Neutrophil (primary cell): Measurements from ENCODE around the gene PIGV.
A peak's percentile ranks its signal among the peaks of the same experiment; 100 is the strongest.

Experiments
- H3K27ac ChIP-seq: fragments of 200-600 bp; sonication (generic); 2 replicates; pipeline ENCODE4 v1.5.1; 2016; ENCODE audit warnings: mild to moderate bottlenecking, moderate library complexity
- H3K27me3 ChIP-seq: fragments of 200-600 bp; sonication (generic); 2 replicates; pipeline ENCODE4 v1.6.0; 2016; ENCODE audit warnings: mild to moderate bottlenecking
- H3K36me3 ChIP-seq: fragments of 200-600 bp; sonication (generic); 2 replicates; pipeline ENCODE4 v1.5.1; 2017
- H3K4me1 ChIP-seq, 2 experiments: fragments of 200-600 bp in 1 of 2; sonication (generic) in 1 of 2; 1 replicate in 1 of 2; 2 replicates in 1 of 2; pipeline versions ENCODE4 v1.5.1 to v1.6.1; 2013 to 2016; ENCODE audit warnings: low read depth in 1 of 2, low read length in 1 of 2, mild to moderate bottlenecking in 1 of 2, moderate library complexity in 1 of 2; ENCODE audit not compliant: control insufficient read depth in 1 of 2, insufficient read depth in 1 of 2
- H3K4me3 ChIP-seq, 2 experiments: fragments of 200-600 bp in 1 of 2; sonication (generic) in 1 of 2; 1 replicate in 1 of 2; 2 replicates in 1 of 2; pipeline ENCODE4 v1.5.1; 2013 to 2016; ENCODE audit warnings: low read depth in 1 of 2, low read length in 1 of 2, mild to moderate bottlenecking in 1 of 2, moderate library complexity in 1 of 2
- H3K9me3 ChIP-seq: fragments of 200-600 bp; sonication (generic); 2 replicates; pipeline ENCODE4 v1.5.1; 2016
- CTCF ChIP-seq: fragments of 200-600 bp; sonication (generic); IDR thresholded peaks from 2 replicates; pipeline ENCODE4 v1.5.1; 2016; ENCODE audit warnings: antibody characterized with exemption

The PIGV gene

GRCh38 chr1:26772687-26773086 lies 15.1 kb upstream of the PIGV start:
- no peak overlapping the region for H3K4me3 ChIP-seq
- no peaks in the 10 kb centered on the region for H3K27me3 ChIP-seq
- H3K36me3 ChIP-seq: peaks cover 99% of the 10 kb centered on the region
- peak overlapping the region; percentile 48 for H3K27ac ChIP-seq
- no peak for TF ChIP-seq CTCF
- no peaks in the 10 kb centered on the region for H3K9me3 ChIP-seq
- no peaks in the 10 kb centered on the region for H3K4me1 ChIP-seq

GRCh38 chr1:26774462-26774861 lies 13.3 kb upstream of the PIGV start:
- peaks cover 12 to 13% of the 10 kb centered on the region in 2 experiments for H3K4me1 ChIP-seq
- H3K27me3 ChIP-seq: no peaks in the 10 kb centered on the region
- no peak overlapping the region for H3K4me3 ChIP-seq
- H3K36me3 ChIP-seq: peaks cover 94% of the 10 kb centered on the region
- H3K9me3 ChIP-seq: no peaks in the 10 kb centered on the region
- peak overlapping the region; percentile 49 for H3K27ac ChIP-seq
- no peak for TF ChIP-seq CTCF

GRCh38 chr1:26775666-26776065 lies 12.1 kb upstream of the PIGV start:
- TF ChIP-seq CTCF: no peak
- no peak overlapping the region for H3K4me3 ChIP-seq
- H3K27ac ChIP-seq: peak overlapping the region; percentile 49
- H3K36me3 ChIP-seq: peaks cover 94% of the 10 kb centered on the region
- H3K4me1 ChIP-seq: peaks cover 14 to 17% of the 10 kb centered on the region in 2 experiments
- no peaks in the 10 kb centered on the region for H3K27me3 ChIP-seq
- no peaks in the 10 kb centered on the region for H3K9me3 ChIP-seq

GRCh38 chr1:26779098-26779668 lies 8.6 kb upstream of the PIGV start:
- no peak overlapping the region for H3K4me3 ChIP-seq
- peaks cover 25 to 27% of the 10 kb centered on the region in 2 experiments for H3K4me1 ChIP-seq
- peak overlapping the region; percentile 70 for H3K27ac ChIP-seq
- H3K36me3 ChIP-seq: peaks cover 69% of the 10 kb centered on the region
- TF ChIP-seq CTCF: no peak
- H3K9me3 ChIP-seq: no peaks in the 10 kb centered on the region
- H3K27me3 ChIP-seq: no peaks in the 10 kb centered on the region

- no peak for TF ChIP-seq CTCF
- peaks cover 38 to 40% of the 10 kb centered on the region in 2 experiments for H3K4me1 ChIP-seq
- no peaks in the 10 kb centered on the region for H3K9me3 ChIP-seq
- no peaks in the 10 kb centered on the region for H3K27me3 ChIP-seq
- no peak overlapping the region for H3K4me3 ChIP-seq
- H3K27ac ChIP-seq: peak overlapping the region; percentile 70
- peaks cover 57% of the 10 kb centered on the region for H3K36me3 ChIP-seq
Measured at GRCh38 chr1:26780344-26780957, 7.3 kb upstream of the PIGV start.
